ENCODE data around the gene TNS3. TPM values are rescaled to one million over a fixed set of nuclear protein-coding genes. Genes with fewer than 3 reads are reported as not detected.
A peak's percentile ranks its signal among the peaks of the same experiment; 100 is the strongest.

TNS3 gene
- total and polyA plus RNA-seq, 10 donors = 17.7 to 247 (median 147) TPM

- Histone ChIP-seq H3K27me3 (replicated peaks in 1 of 7) (no peaks in the 10 kb centered on the region), H3K4me1 (peaks cover 0 to 22% (median 6%) of the 10 kb centered on the region in 6 donors), H3K36me3 (peaks cover 0 to 100% (median 52%) of the 10 kb centered on the region in 6 donors), H3K9me3 (no peaks in the 10 kb centered on the region), H3K4me3 (no peak overlapping the region), H3K27ac (peak overlapping the region in 4 of 8 donors; percentile 8 to 48 (median 18))
- no peak for TF ChIP-seq POLR2A (IDR thresholded peaks at IDR 0.05)
- TF ChIP-seq CTCF (IDR thresholded peaks at IDR 0.05 in 8 of 11, conservative IDR thresholded peaks at IDR 0.05 in 3 of 11) = no peak
- TF ChIP-seq POLR2AphosphoS5 (IDR thresholded peaks at IDR 0.05) = no peak
- 84 to 90% (median 88%) methylated on average over 17 of the region's 17 CpGs for WGBS, 5 donors
- intact Hi-C loops (cut with DNase I; ENCODE audit: low total_unique reads) = no loop called here
- DNase-seq = no peak
These were observed 168.2 kb downstream of the TNS3 start for GRCh38 chr7:47413526-47414341.

GRCh38 chr7:47411901-47412300 is 170.0 kb downstream of the TNS3 start:
- DNase-seq = no peak
- intact Hi-C loops (cut with DNase I; ENCODE audit: low total_unique reads) = no loop called here
- Histone ChIP-seq H3K27me3 (replicated peaks in 1 of 7) (no peaks in the 10 kb centered on the region), H3K4me1 (peaks cover 0 to 21% (median 8%) of the 10 kb centered on the region in 6 donors), H3K4me3 (no peak overlapping the region), H3K36me3 (peaks cover 0 to 100% (median 52%) of the 10 kb centered on the region in 6 donors), H3K27ac (no peak overlapping the region), H3K9me3 (no peaks in the 10 kb centered on the region)
- 74 to 93% (median 87%) methylated on average over 2 of the region's 2 CpGs for WGBS, 5 donors
- TF ChIP-seq CTCF (IDR thresholded peaks at IDR 0.05 in 8 of 11, conservative IDR thresholded peaks at IDR 0.05 in 3 of 11) = no peak
- TF ChIP-seq POLR2A (IDR thresholded peaks at IDR 0.05) = no peak
- TF ChIP-seq POLR2AphosphoS5 (IDR thresholded peaks at IDR 0.05) = no peak

- 92 to 97% (median 97%) methylated on average over 18 of the region's 18 CpGs for WGBS, 5 donors
- Histone ChIP-seq H3K27me3 (replicated peaks in 1 of 7) (no peaks in the 10 kb centered on the region), H3K27ac (no peak overlapping the region), H3K4me1 (peaks cover 0 to 25% (median 10%) of the 10 kb centered on the region in 6 donors), H3K4me3 (no peak overlapping the region), H3K9me3 (no peaks in the 10 kb centered on the region), H3K36me3 (peaks cover 0 to 100% (median 52%) of the 10 kb centered on the region in 6 donors)
- DNase-seq = no peak
- intact Hi-C loops (cut with DNase I; ENCODE audit: low total_unique reads) = no loop called here
- TF ChIP-seq POLR2AphosphoS5 (IDR thresholded peaks at IDR 0.05) = peak in 1 of 3 donors; percentile 20
- TF ChIP-seq CTCF (IDR thresholded peaks at IDR 0.05 in 8 of 11, conservative IDR thresholded peaks at IDR 0.05 in 3 of 11) = no peak
- no peak for TF ChIP-seq POLR2A (IDR thresholded peaks at IDR 0.05)
These were observed 170.5 kb downstream of the TNS3 start for GRCh38 chr7:47411281-47411869.

GRCh38 chr7:47408675-47409074 is 173.2 kb downstream of the TNS3 start:
- H3K27ac ChIP-seq = peak overlapping the region in 1 of 8 donors; percentile 21
- TF ChIP-seq POLR2A (IDR thresholded peaks at IDR 0.05) = no peak
- no peak for TF ChIP-seq CTCF (IDR thresholded peaks at IDR 0.05 in 8 of 11, conservative IDR thresholded peaks at IDR 0.05 in 3 of 11)
- no peak for TF ChIP-seq POLR2AphosphoS5 (IDR thresholded peaks at IDR 0.05)
- no peak for DNase-seq
- no peak overlapping the region for H3K4me3 ChIP-seq
- H3K9me3 ChIP-seq = no peaks in the 10 kb centered on the region
- 77 to 85% (median 83%) methylated on average over 5 of the region's 5 CpGs for WGBS, 5 donors
- intact Hi-C loops (cut with DNase I; ENCODE audit: low total_unique reads) = no loop called here
- H3K4me1 ChIP-seq = peaks cover 0 to 23% (median 8%) of the 10 kb centered on the region in 6 donors
- no peaks in the 10 kb centered on the region for H3K27me3 ChIP-seq (replicated peaks in 1 of 7)
- peaks cover 0 to 100% (median 33%) of the 10 kb centered on the region in 6 donors for H3K36me3 ChIP-seq

Data from spleen (tissue), 11 donors.